K562 (cell line): ENCODE data around the gene FDX2. TPM values are rescaled to one million over a fixed set of nuclear protein-coding genes. Genes with fewer than 3 reads are reported as not detected.

Source experiments
- ATF1 ChIP-seq, 2 experiments: fragments of 450-650 bp in 1 of 2; IDR thresholded peaks; 2 replicates each; pipeline ENCODE4 v1.6.1; 2016; ENCODE audit warnings: missing compliant biosample characterization in 1 of 2, missing genetic modification characterization in 1 of 2
- BDP1 ChIP-seq: IDR thresholded peaks from 3 replicates; pipeline ENCODE4 v1.6.1; 2011; ENCODE audit not compliant: insufficient read length, insufficient read depth
- CCNT2 ChIP-seq: IDR thresholded peaks from 2 replicates; pipeline ENCODE4 v1.6.1; 2011; ENCODE audit warnings: borderline replicate concordance, low read depth, mild to moderate bottlenecking, moderate library complexity, mixed read lengths, low read length; ENCODE audit not compliant: insufficient read length; ENCODE audit errors: extremely low read depth
- CREB1 ChIP-seq, 2 experiments: sonication (generic) in 1 of 2; formaldehyde crosslinking in 1 of 2; IDR thresholded peaks; 2 replicates each; pipeline versions ENCODE4 v1.6.1 to v1.8.0; 2012 to 2022; ENCODE audit warnings: inconsistent platforms in 1 of 2, mild to moderate bottlenecking in 1 of 2, missing genetic modification reagents in 1 of 2, moderate library complexity in 1 of 2
- CTBP1 ChIP-seq: fragments of 450-650 bp; IDR thresholded peaks from 2 replicates; pipeline ENCODE4 v1.6.1; 2016; ENCODE audit warnings: borderline replicate concordance
- GTF2A2 ChIP-seq: IDR thresholded peaks from 2 replicates; pipeline ENCODE4 v1.6.1; 2016; ENCODE audit warnings: mild to moderate bottlenecking, missing genetic modification characterization, missing compliant biosample characterization
- HDAC2 ChIP-seq: fragments of 450-650 bp; IDR thresholded peaks from 2 replicates; pipeline ENCODE4 v1.6.1; 2016; ENCODE audit warnings: mild to moderate bottlenecking
- HSF4 ChIP-seq: fragments of 250-450 bp; sonication (Bioruptor Pico); IDR thresholded peaks from 2 replicates; pipeline ENCODE4 v2.1.2; 2022; ENCODE audit warnings: mild to moderate bottlenecking, moderate library complexity, borderline replicate concordance
- MTF1 ChIP-seq: fragments of 250-450 bp; sonication (Bioruptor Pico); IDR thresholded peaks from 2 replicates; pipeline ENCODE4 v1.9.0; 2021; ENCODE audit warnings: moderate library complexity, mild to moderate bottlenecking, inconsistent platforms, borderline replicate concordance
- NR4A1 ChIP-seq, 2 experiments: fragments of 250-450 bp in 1 of 2; fragments of 450-650 bp in 1 of 2; sonication (Bioruptor Pico) in 1 of 2; IDR thresholded peaks; 2 replicates each; pipeline versions ENCODE4 v1.4.0 to v1.6.1; 2016 to 2020; ENCODE audit warnings: mild to moderate bottlenecking in 2 of 2, missing compliant biosample characterization in 1 of 2, missing genetic modification characterization in 1 of 2, moderate library complexity in 1 of 2
- PKNOX1 ChIP-seq: fragments of 450-650 bp; IDR thresholded peaks from 2 replicates; pipeline ENCODE4 v1.6.1; 2016
- SMARCA4 ChIP-seq: fragments of 450-650 bp; IDR thresholded peaks from 2 replicates; pipeline ENCODE4 v1.6.1; 2016
- SUPT5H ChIP-seq: fragments of 450-650 bp; IDR thresholded peaks from 2 replicates; pipeline ENCODE4 v1.6.1; 2016
- TRIM25 ChIP-seq: fragments of 450-650 bp; IDR thresholded peaks from 2 replicates; pipeline ENCODE4 v1.7.0; 2016; ENCODE audit warnings: borderline replicate concordance
- XRCC3 ChIP-seq: fragments of 450-650 bp; IDR thresholded peaks from 2 replicates; pipeline ENCODE4 v1.6.1; 2017; ENCODE audit warnings: mild to moderate bottlenecking, moderate library complexity
- ZBTB17 ChIP-seq: fragments of 450-650 bp; formaldehyde crosslinking; IDR thresholded peaks from 2 replicates; pipeline ENCODE4 v1.4.0; 2020; ENCODE audit warnings: mild to moderate bottlenecking
- ZBTB26 ChIP-seq: fragments of 450-650 bp; formaldehyde crosslinking; IDR thresholded peaks from 2 replicates; pipeline ENCODE4 v1.4.0; 2022; ENCODE audit warnings: missing genetic modification characterization
- ZBTB9 ChIP-seq: fragments of 450-650 bp; formaldehyde crosslinking; IDR thresholded peaks from 2 replicates; pipeline ENCODE4 v1.4.0; 2020; ENCODE audit warnings: mild to moderate bottlenecking, moderate library complexity
- ZNF143 ChIP-seq: sonication (generic); formaldehyde crosslinking; IDR thresholded peaks from 2 replicates; pipeline ENCODE4 v1.9.0; 2022; ENCODE audit warnings: mild to moderate bottlenecking, missing genetic modification reagents
- ZNF224 ChIP-seq: sonication (generic); formaldehyde crosslinking; IDR thresholded peaks from 2 replicates; pipeline ENCODE4 v1.8.0; 2022; ENCODE audit warnings: mild to moderate bottlenecking, missing genetic modification reagents
- ZNF23 ChIP-seq: fragments of 250-450 bp; sonication (Bioruptor Pico); IDR thresholded peaks from 2 replicates; pipeline ENCODE4 v1.4.0; 2020; ENCODE audit warnings: mild to moderate bottlenecking
- ZNF57 ChIP-seq: fragments of 450-650 bp; formaldehyde crosslinking; IDR thresholded peaks from 2 replicates; pipeline ENCODE4 v1.4.0; 2020; ENCODE audit warnings: mild to moderate bottlenecking, moderate library complexity
- ZNF830 ChIP-seq: fragments of 250-450 bp; sonication (Bioruptor Pico); IDR thresholded peaks from 2 replicates; pipeline ENCODE4 v1.5.0; 2021; ENCODE audit warnings: mild to moderate bottlenecking
- ZSCAN29 ChIP-seq: fragments of 450-650 bp; IDR thresholded peaks from 2 replicates; pipeline ENCODE4 v1.6.1; 2017
- polyA plus RNA-seq, 8 experiments: library from polyadenylated mRNA; depleted of rRNA in 4 of 8; stranded (reverse) in 5 of 8; unstranded in 3 of 8; fragments of >200 nt; fragmentation: Nextera tagmentation in 2 of 8; fragmentation: Illumina TruSeq in 1 of 8; extraction: Ambion mirVana in 2 of 8; extraction: Trizol in 1 of 8; gene quantifications; 2 replicates each; pipeline versions ENCODE4 v1.2.1 to v1.2.3, GENCODE V29; 2011 to 2014; ENCODE audit warnings: inconsistent platforms in 1 of 8, missing spikeins in 1 of 8
- total RNA-seq, 7 experiments: library from RNA; depleted of rRNA in 6 of 7; stranded (reverse); fragments of >200 nt in 6 of 7; fragmentation: Illumina TruSeq in 2 of 7; extraction: Trizol in 2 of 7; gene quantifications; 2 replicates each; pipeline versions ENCODE4 v1.2.1 to v1.2.3, GENCODE V29; 2011 to 2021; ENCODE audit warnings: low replicate concordance in 1 of 7

Gene FDX2
- total and polyA plus RNA-seq, 9 of the 15 experiments (the other 6 are each of a cell fraction or from before 2014, with no cell fraction given) = 2.5 to 49.8 (median 29.7) TPM

GRCh38 chr19:10292206-10292788 is 23.5 kb downstream of the FDX2 start (continued):
- TF ChIP-seq SUPT5H = peak; percentile 59; the same call in 1 of the 2 replicates
- TF ChIP-seq CREB1 (IDR thresholded peaks at IDR 0.05) = peak; percentile 41; the same call in 1 of the 2 replicates
- peak; percentile 22; the same call in 1 of the 2 replicates for TF ChIP-seq CREB1 (CRISPR knock-in tag; IDR thresholded peaks at IDR 0.05)
- TF ChIP-seq NR4A1 (CRISPR knock-in tag; IDR thresholded peaks at IDR 0.05) = no peak
- TF ChIP-seq NR4A1 (tag; IDR thresholded peaks at IDR 0.05) = no peak
- no peak; the same call in 1 of the 2 replicates for TF ChIP-seq PKNOX1
- no peak for TF ChIP-seq SMARCA4
- no peak; the same call in 1 of the 2 replicates for TF ChIP-seq CTBP1
- TF ChIP-seq TRIM25 = no peak
- no peak for TF ChIP-seq HDAC2
- TF ChIP-seq ZBTB17 (CRISPR knock-in tag) = peak; percentile 28; the same call in 1 of the 2 replicates
- TF ChIP-seq ZNF57 = 0 out of 2 replicates have a peak, but pooled peaks have one; percentile 48
- TF ChIP-seq BDP1 = no peak
- TF ChIP-seq ZBTB9 (CRISPR knock-in tag) = 0 out of 2 replicates have a peak, but pooled peaks have one; percentile 70
- TF ChIP-seq CCNT2 = peak; percentile 51
- TF ChIP-seq GTF2A2 (tag) = no peak
- no peak for TF ChIP-seq ZNF224 (CRISPR knock-in tag)
- TF ChIP-seq ZBTB26 (CRISPR knock-in tag) = no peak
- no peak for TF ChIP-seq HSF4
- no peak for TF ChIP-seq XRCC3
- TF ChIP-seq ZSCAN29 = no peak
- TF ChIP-seq MTF1 (CRISPR knock-in tag) = no peak
- no peak for TF ChIP-seq ZNF830 (CRISPR knock-in tag)
- no peak for TF ChIP-seq ZNF23
- TF ChIP-seq ATF1 (CRISPR knock-in tag; IDR thresholded peaks at IDR 0.05) = no peak
- TF ChIP-seq ATF1 (tag; IDR thresholded peaks at IDR 0.05) = no peak
- no peak for TF ChIP-seq ZNF143
